T-helper 1 cell (primary cell): ENCODE results near the gene DUS3L.
A peak's percentile ranks its signal among the peaks of the same experiment; 100 is the strongest.

Experiments
- DNase-seq, 5 donors: peaks; one replicate each; pipeline ENCODE4 v3.0.0-alpha.2; 2012 to 2020

Gene DUS3L

DNA sequence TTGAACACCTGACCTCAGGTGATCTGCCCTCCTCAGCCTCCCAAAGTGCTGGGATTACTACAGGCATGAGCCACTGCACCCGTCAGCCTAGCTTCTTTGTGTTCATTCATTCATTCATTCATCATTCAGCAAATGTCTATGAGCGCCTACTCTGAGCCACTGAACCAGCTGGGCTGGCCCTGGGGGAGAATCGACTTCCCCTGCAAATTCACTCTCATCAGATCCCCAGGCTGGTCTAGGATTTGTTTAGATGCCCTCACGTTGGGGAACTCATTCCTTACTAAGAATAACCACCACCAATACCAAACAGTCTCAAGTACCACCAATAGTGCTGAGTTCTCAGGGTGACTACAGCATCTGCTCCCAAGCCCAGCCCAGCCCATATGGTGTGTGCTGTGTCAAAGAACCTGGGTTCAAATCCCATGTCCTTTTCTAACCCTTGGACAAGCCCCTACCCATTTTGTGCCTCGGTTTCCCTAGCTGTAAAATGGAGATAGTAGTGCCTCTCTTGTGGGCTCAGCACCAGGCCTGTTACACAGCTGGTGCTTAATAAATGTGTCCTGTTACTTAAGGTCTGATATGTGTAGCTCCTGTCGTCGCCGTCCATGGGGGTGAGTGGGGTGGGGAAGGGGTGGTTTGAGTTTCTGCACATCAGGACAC is 30.7 kb upstream of the DUS3L start:
- DNase-seq, result no peak

- no peak for DNase-seq
Measured at GRCh38 chr19:5820785-5821184, 29.8 kb upstream of the DUS3L start.

GRCh38 chr19:5818594-5818993 is 27.6 kb upstream of the DUS3L start:
- DNase-seq, result no peak

DNA sequence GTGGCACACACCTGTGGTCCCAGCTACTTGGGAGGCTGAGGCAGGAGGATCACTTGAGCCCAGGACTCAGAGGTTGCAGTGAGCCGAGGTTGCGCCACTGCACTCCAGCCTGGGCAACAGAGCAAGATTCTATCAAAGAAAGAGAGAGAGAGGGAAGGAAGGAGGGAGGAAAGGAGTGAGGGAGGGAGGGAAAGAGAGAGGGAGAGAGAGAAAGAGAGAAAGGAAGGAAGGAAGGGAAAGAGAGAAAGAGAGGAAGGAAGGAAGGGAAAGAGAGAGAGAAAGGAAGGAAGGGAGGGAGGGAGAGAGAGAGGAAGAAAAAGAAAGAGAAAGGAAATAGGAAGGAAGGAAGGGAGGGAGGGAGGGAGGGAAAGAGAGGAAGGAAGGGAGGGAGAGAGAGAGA is 26.3 kb upstream of the DUS3L start:
- no peak for DNase-seq

- no peak for DNase-seq
Measured at GRCh38 chr19:5814852-5815246, 23.9 kb upstream of the DUS3L start.

GRCh38 chr19:5814123-5814851 is 23.3 kb upstream of the DUS3L start:
- DNase-seq, result no peak

- DNase-seq, result no peak
Measured at GRCh38 chr19:5811117-5811516, 20.2 kb upstream of the DUS3L start.

DNA sequence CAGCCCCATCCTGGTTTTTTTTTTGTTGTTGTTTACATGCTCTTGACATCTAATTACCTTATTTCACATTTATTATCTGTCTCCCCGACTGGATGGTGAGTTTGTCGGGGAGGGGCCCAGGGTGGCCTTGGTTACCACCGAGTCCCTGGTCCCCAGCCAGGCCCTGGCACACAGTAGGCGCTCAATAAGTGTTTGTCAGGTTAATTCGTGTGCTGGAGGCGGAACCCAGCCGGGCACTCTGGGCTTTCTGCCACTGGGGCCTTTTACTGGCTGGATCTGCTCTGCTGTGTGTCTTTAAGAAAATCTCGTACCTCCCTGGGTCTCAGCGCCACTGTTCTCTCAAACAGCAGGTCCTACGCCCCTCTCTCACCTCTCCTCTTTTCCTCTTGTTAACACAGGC is 18.5 kb upstream of the DUS3L start:
- no peak for DNase-seq

- DNase-seq, result no peak
Measured at GRCh38 chr19:5809053-5809452, 18.1 kb upstream of the DUS3L start.

DNA sequence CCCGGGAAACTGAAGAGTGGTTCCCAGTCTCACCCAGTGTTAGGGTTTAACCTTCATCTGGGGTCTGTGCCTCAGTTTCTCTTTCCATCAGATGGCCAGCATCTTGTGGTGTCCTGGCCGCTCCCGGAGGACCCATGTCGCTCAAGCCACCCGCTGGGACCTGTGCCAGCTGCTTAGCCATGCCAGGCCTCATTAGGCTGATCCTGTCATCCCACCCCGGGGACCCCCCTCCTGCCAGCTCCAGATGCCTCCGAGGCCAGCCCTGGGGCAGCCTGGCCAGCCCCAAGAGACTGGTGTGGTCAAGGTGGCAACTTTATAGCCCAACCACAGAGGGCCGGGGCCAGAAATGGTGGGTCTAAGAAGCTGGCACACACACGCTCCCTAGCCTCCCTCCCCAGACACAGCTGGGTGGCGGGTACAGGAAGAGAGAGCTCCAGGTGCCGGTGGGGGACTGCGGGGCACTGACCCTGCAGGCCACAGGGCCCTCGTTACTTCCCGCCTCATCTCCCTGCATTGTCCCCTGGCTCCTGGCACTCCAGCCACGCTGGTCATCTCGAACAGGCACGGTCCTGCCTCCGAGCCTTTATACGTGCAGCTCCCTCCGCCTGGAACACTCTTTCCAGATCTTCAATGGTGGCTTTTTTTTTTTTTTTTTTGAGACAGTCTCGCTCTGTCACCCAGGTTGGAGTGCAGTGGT is 17.3 kb upstream of the DUS3L start:
- no peak for DNase-seq

DNA sequence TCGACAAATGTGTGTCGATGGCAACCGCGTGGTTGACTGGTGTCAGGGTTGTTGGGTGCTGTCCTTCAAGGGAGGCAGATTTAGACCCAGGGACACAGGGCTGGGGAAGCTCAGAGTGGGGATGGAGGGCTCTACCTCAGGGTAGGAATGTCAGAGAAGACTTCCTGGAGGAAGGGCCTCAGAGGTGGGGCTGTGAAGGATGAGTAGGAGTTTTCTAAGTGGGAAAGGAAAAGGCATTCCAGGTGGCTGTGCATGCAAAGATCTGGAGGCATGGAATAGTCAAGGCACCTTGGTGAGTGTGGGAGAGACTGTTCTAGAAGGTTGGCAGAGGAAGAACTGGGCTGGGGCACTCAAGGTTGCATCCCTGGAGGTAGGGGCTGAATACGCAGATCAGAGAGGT is 15.9 kb upstream of the DUS3L start:
- DNase-seq, result no peak

- no peak for DNase-seq
Measured at GRCh38 chr19:5806133-5806489, 15.1 kb upstream of the DUS3L start.

- peak in 4 of 5 donors; percentile 48 to 56 (median 52) for DNase-seq
Measured at GRCh38 chr19:5805462-5806132, 14.6 kb upstream of the DUS3L start.

GRCh38 chr19:5804516-5805461 is 13.8 kb upstream of the DUS3L start, which contains the start of gene NRTN:
Gene NRTN, plus strand, starts transcription at chr19:5805067. Its CDS starts 19,099 bp downstream, at chr19:5824166.
- DNase-seq, result peak; percentile 38 to 55 (median 42)

- peak; percentile 83 to 92 (median 88) for DNase-seq
Measured at GRCh38 chr19:5803752-5804515, 13.0 kb upstream of the DUS3L start.

- no peak for DNase-seq
Measured at GRCh38 chr19:5803441-5803751, 12.4 kb upstream of the DUS3L start.

GRCh38 chr19:5801796-5802619 is 11.0 kb upstream of the DUS3L start:
- no peak for DNase-seq

- DNase-seq, result no peak
Measured at GRCh38 chr19:5800361-5801270, 9.7 kb upstream of the DUS3L start.
